A673 (cell line): ENCODE results near the gene MYO7B.

Experiments used
- EZH2 ChIP-seq: fragments of 200-600 bp; sonication (generic); IDR thresholded peaks from 2 replicates; pipeline ENCODE4 v1.6.1; 2017; ENCODE audit warnings: borderline replicate concordance, low read depth, mild to moderate bottlenecking, mixed read lengths, antibody characterized with exemption, low read length; ENCODE audit not compliant: poor library complexity, severe bottlenecking
- TF ChIP-seq, protein P1 (sequence below): fragments of 300-800, 200-600 bp; sonication (generic); conservative IDR thresholded peaks from 2 replicates; pipeline ENCODE4 v1.5.1; 2017; ENCODE audit warnings: low read depth, mild to moderate bottlenecking, antibody characterized with exemption, low read length, moderate library complexity, mixed read lengths

DNA sequence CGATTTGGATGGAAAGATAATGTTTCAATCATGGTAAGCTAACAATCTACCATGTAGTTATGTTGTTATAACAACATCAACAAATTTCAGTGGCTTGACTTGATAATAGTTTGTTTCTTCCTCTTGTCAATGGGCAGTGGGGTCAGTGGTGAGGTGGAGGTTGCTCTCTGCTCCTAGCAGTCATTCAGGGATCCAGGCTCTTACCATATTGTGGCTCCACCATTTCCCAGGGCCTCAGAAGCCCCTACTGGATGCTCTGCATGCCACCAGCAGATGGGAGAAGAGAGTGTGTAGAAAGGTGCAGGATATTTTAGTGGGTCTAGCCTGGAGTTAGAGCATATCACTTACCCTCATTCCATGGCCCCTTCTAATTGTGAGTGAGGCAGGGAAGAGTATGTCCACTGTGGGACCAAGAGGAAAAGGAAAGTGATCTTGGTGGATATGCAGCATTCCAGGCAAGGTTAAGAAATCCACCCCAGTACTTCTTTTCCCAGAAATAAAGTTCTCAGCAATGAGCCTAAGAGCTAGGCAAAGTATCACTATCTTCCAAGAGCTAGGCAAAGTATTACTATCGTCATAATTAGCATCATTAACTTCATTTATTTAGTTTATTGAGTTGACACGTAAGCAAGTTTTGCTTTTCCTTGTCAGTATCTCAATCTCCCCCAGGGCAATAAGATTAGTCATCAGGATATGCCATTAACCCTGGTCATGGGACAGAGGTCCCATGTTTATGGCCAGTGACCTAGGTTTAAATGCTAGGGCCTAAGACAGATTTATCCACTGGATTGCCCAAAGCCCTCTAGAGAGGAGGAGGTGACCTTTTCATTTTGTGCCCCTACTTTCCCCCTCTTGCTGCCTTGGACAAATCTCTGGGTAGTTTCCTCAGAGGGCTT, 5.0 kb upstream of the MYO7B start:
- TF ChIP-seq, protein P1, sequence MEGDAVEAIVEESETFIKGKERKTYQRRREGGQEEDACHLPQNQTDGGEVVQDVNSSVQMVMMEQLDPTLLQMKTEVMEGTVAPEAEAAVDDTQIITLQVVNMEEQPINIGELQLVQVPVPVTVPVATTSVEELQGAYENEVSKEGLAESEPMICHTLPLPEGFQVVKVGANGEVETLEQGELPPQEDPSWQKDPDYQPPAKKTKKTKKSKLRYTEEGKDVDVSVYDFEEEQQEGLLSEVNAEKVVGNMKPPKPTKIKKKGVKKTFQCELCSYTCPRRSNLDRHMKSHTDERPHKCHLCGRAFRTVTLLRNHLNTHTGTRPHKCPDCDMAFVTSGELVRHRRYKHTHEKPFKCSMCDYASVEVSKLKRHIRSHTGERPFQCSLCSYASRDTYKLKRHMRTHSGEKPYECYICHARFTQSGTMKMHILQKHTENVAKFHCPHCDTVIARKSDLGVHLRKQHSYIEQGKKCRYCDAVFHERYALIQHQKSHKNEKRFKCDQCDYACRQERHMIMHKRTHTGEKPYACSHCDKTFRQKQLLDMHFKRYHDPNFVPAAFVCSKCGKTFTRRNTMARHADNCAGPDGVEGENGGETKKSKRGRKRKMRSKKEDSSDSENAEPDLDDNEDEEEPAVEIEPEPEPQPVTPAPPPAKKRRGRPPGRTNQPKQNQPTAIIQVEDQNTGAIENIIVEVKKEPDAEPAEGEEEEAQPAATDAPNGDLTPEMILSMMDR = no peak
- no peak for TF ChIP-seq EZH2
